DOHH2 (cell line): ENCODE data around the gene KIF26A.

Experiments
- CTCF ChIP-seq: fragments of 200-600 bp; sonication (generic); IDR thresholded peaks from one replicate; pipeline ENCODE4 v1.5.1; 2014; ENCODE audit warnings: antibody characterized with exemption, mild to moderate bottlenecking, low read depth, low read length; ENCODE audit not compliant: poor library complexity, severe bottlenecking
- EZH2phosphoT487 ChIP-seq: fragments of 200-600 bp; sonication (generic); IDR thresholded peaks from 2 replicates; pipeline ENCODE4 v1.6.1; 2017; ENCODE audit warnings: borderline replicate concordance, mild to moderate bottlenecking, antibody characterized with exemption, low read length, moderate library complexity, mixed read lengths

GRCh38 chr14:104151566-104152245, 13.3 kb downstream of the KIF26A start:
- TF ChIP-seq CTCF = no peak
- TF ChIP-seq EZH2phosphoT487 = no peak
